Neural crest cell (in vitro differentiated cells): ENCODE data around the gene INSC. TPM values are rescaled to one million over a fixed set of nuclear protein-coding genes. Genes with fewer than 3 reads are reported as not detected.

Experiments
- DNase-seq: peaks from one replicate; pipeline ENCODE4 v3.0.0; 2021; ENCODE audit warnings: low read depth, mixed read lengths, low spot score
- H3K27ac Mint-ChIP-seq: one replicate; pipeline ENCODE4 v1.8.0; 2021; ENCODE audit warnings: mild to moderate bottlenecking, mixed read lengths; ENCODE audit not compliant: unreplicated experiment
- H3K27me3 Mint-ChIP-seq: 2 replicates; pipeline ENCODE4 v1.8.0; 2021; ENCODE audit warnings: low read depth, mild to moderate bottlenecking, mixed read lengths
- H3K36me3 Mint-ChIP-seq: 2 replicates; pipeline ENCODE4 v1.8.0; 2021; ENCODE audit warnings: low read depth, mild to moderate bottlenecking, mixed read lengths
- H3K4me1 Mint-ChIP-seq: 2 replicates; pipeline ENCODE4 v1.8.0; 2021; ENCODE audit warnings: mixed read lengths
- H3K4me3 Mint-ChIP-seq: one replicate; pipeline ENCODE4 v1.8.0; 2021; ENCODE audit warnings: mild to moderate bottlenecking, mixed read lengths
- H3K9me3 Mint-ChIP-seq: 2 replicates; pipeline ENCODE4 v1.8.0; 2021; ENCODE audit warnings: mixed read lengths
- CTCF ChIP-seq: fragments of 200-600 bp; sonication (generic); conservative IDR thresholded peaks from 2 replicates; pipeline ENCODE4 v1.5.0; 2021; ENCODE audit warnings: antibody characterized with exemption, mild to moderate bottlenecking
- total RNA-seq: library from RNA; stranded (reverse); gene quantifications from 2 replicates; pipeline ENCODE4 v1.2.1, GENCODE V29; 2021

The INSC gene
- total RNA-seq, 1 donor from 2014 or later: 2.6 TPM

GRCh38 chr11:15149050-15149449, 34.3 kb downstream of the INSC start:
- Mint-ChIP-seq H3K4me3 (no peak overlapping the region), H3K9me3 (no peaks in the 10 kb centered on the region)

GRCh38 chr11:15150507-15150906, 35.8 kb downstream of the INSC start:
- Mint-ChIP-seq H3K27ac (no peak overlapping the region), H3K4me1 (peaks cover 33% of the 10 kb centered on the region), H3K9me3 (no peaks in the 10 kb centered on the region), H3K36me3 (peaks cover 3% of the 10 kb centered on the region), H3K4me3 (no peak overlapping the region), H3K27me3 (no peaks in the 10 kb centered on the region)
- TF ChIP-seq CTCF: no peak
- no peak for DNase-seq

More at GRCh38 chr11:15149050-15149449, 34.3 kb downstream of the INSC start:
- DNase-seq: no peak
- Mint-ChIP-seq H3K36me3 (peaks cover 3% of the 10 kb centered on the region), H3K4me1 (peaks cover 31% of the 10 kb centered on the region), H3K27ac (no peak overlapping the region), H3K27me3 (no peaks in the 10 kb centered on the region)
- no peak for TF ChIP-seq CTCF

GRCh38 chr11:15153231-15153630, 38.5 kb downstream of the INSC start:
- TF ChIP-seq CTCF: no peak
- no peak overlapping the region for H3K27ac Mint-ChIP-seq
- DNase-seq: no peak
- peaks cover 22% of the 10 kb centered on the region for H3K4me1 Mint-ChIP-seq
- H3K36me3 Mint-ChIP-seq: peaks cover 6% of the 10 kb centered on the region
- H3K27me3 Mint-ChIP-seq: no peaks in the 10 kb centered on the region
- H3K4me3 Mint-ChIP-seq: no peak overlapping the region
- no peaks in the 10 kb centered on the region for H3K9me3 Mint-ChIP-seq

GRCh38 chr11:15157181-15157580, 42.5 kb downstream of the INSC start:
- Mint-ChIP-seq H3K36me3 (peaks cover 3% of the 10 kb centered on the region), H3K27me3 (no peaks in the 10 kb centered on the region), H3K4me3 (no peak overlapping the region), H3K9me3 (no peaks in the 10 kb centered on the region), H3K4me1 (peaks cover 33% of the 10 kb centered on the region), H3K27ac (peak overlapping the region; percentile 89)
- no peak for TF ChIP-seq CTCF
- DNase-seq: no peak

- DNase-seq: no peak
- Mint-ChIP-seq H3K27me3 (no peaks in the 10 kb centered on the region), H3K9me3 (no peaks in the 10 kb centered on the region), H3K4me1 (peaks cover 33% of the 10 kb centered on the region), H3K4me3 (no peak overlapping the region), H3K27ac (peak overlapping the region; percentile 89), H3K36me3 (peaks cover 3% of the 10 kb centered on the region)
- no peak for TF ChIP-seq CTCF
Observed at GRCh38 chr11:15157606-15158137, 42.9 kb downstream of the INSC start.
